ENCODE measurements around the gene CSH1.
"Not testable (repeated sequence)": the region's sequence is repeated elsewhere in the genome, so short reads cannot be mapped to it uniquely, and the experiment has no call there.

Gene CSH1

DNA sequence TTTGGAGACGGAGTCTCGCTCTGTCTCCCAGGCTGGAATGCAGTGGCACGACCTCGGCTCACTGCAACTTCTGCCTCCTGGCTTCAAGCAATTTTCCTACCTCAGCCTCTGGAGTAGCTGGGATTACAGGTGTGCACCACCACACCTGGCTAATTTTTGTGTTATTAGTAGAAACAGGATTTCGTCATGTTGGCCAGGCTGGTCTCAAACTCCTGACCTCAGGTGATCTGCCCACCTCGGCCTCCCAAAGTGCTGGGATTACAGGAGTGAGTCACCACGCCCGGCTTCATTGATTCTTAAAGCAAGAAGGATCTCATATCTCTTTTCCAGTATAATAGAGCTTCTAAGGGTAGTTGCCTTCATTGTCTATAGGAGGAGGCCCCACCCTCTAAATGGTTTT is 8.4 kb upstream of the CSH1 start:
- DNase-seq (ENCODE audit: low read depth, low spot score) = not testable (repeated sequence)

DNA sequence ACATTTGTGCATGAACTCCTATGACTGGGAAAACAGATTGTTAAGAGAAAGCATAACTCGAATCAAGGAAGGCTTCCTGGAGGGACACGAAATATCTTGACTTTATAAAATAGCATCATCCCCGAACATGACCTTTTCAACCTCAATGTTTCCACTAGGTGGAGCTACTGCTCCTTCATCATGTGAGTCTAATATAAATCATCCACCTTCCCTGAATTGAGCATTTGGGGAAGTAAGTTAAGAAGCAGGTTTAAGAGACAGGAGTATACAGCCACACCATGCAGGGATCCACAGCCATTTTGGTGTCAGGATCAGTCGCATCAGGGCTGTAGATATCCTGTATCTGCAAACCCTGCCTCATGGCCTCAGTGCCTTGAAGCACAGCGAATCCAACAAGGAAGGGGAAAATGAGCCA is 7.4 kb upstream of the CSH1 start:
- not testable (repeated sequence) for DNase-seq (ENCODE audit: low read depth, low spot score)

DNA sequence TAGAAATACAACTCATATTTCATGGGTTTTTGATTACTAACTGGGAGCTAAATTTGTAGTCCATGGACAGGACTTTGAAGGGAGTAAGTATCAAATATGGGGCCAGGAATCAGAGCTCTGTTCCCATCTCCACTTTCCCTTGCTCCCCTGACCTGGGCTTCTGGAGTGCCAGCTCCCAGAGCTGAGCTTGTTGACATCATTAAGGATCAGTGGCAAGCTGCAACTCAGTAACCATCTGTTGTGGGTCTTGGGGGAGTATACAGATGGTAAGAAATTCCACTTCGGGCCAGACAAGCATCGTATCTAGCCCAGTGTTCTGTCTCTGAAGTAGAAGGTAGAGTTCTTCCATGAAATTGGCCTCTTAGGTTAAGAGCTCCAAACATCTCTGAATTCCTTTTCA is 5.6 kb upstream of the CSH1 start:
- not testable (repeated sequence) for DNase-seq (ENCODE audit: low read depth, low spot score)

DNA sequence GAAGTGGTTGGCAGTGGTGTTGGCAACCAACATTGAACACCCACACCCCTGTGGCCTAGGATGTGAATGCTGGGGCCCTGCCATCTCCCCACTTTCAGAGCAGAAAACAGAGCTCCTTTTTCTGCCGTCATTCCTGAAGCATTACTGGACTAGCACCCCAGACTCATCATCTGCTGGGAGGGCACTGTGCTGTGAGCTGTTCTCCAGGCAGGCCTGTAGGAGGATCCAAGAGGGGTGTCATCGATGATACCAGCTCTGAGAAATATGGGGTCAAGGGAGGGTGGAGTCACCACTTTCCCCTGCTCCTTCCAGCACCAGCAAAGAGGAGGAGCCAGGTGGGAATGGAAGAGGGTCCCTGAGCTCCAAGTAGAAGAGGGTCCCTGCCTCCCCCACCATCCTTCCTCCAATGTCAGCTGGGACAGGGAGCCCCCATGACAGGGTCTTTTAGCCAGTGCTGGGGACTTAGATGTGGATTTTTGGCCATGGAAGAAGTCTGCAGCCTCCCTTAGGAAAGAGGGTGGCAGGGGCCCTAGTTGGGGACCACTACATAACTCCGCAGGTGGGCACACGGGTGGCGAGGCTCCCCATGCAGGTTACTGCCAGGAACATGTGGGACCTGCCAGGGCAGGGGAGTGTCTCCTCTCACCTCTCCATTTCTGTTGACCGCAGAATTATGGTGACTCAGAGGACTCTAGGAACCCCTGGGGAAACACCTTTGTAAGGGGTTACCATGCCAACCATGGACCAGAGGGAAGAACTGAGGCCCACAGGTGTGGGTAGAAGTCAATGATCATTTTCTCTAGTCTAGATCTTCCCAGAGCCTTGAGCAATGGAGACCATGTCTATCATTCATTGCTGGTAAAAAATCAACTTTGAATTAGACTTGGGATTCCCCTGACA is 2.8 kb upstream of the CSH1 start:
- DNase-seq (ENCODE audit: low read depth, low spot score) = not testable (repeated sequence)

DNA sequence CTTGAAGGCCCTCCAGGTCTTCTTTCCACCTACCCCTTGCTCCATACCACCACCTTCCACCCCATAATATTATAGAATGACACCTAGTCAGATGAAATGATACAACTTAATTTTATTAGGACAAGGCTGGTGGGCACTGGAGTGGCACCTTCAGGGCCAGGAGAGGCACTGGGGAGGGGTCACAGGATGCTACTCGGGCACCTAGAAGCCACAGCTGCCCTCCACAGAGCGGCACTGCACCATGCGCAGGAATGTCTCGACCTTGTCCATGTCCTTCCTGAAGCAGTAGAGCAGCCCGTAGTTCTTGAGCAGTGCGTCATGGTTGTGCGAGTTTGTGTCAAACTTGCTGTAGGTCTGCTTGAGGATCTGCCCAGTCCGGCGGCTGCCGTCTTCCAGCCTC is 1.6 kb downstream of the CSH1 start:
- not testable (repeated sequence) for DNase-seq (ENCODE audit: low read depth, low spot score)

DNA sequence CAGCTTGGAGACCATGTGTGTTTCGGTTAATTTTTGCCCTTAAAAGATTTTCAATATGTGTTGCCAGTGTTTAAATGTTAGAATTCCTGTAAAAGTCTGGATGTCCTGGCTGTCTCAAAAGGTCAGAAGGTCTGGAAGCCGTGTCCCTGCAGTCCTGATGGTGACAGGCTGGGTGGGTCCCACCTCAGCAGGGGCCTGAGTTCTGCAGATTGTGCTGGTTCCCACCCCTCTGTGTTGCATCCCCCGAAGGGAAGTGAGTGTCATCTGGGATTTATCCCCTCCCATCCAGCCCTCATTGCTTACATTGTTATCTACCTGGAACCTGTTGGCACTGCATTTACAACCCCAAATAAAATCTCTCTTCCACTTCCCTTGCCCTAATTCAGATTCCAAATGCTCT is 2.4 kb downstream of the CSH1 start:
- DNase-seq (ENCODE audit: low read depth, low spot score) = not testable (repeated sequence)

DNA sequence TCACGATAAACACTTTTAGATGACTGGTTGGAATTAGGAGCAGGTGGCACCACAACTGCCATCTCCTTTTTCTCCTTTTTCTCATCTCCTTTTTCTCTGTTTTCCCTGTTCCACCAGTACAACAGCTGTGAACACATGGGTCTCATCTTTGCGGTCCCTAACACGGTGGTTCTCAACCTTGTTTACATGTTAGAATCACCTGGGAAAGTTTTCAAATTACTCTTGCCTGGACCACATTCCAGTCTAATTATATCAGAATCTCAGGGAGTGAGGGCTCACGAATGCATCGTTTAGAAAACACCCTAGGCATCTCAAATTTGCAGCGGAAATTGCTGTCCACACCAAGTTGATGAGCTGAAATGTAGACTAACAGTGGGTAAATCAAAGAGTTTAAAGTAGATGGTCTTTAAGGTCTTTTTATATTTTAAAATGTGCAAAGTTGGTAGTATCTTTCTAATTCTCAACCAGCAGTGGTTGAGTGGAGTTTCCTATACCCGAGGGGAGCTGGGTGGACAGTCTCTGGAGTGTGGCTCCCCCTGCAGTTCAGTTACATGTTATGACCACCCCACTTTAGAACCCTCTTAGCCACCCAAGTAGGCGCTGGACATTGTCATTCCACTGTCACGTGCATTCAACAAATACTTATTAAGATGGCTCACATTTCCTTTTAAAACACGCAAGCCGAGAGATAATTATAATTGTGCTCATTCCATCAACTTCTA is 3.9 kb downstream of the CSH1 start:
- not testable (repeated sequence) for DNase-seq (ENCODE audit: low read depth, low spot score)

- DNase-seq (ENCODE audit: low read depth, low spot score) = not testable (repeated sequence)
Observed at GRCh38 chr17:63889026-63889848, 7.1 kb downstream of the CSH1 start.

GRCh38 chr17:63885119-63885518 is 11.3 kb downstream of the CSH1 start:
- not testable (repeated sequence) for DNase-seq (ENCODE audit: low read depth, low spot score)

- not testable (repeated sequence) for DNase-seq (ENCODE audit: low read depth, low spot score)
Observed at GRCh38 chr17:63882626-63883126, 13.7 kb downstream of the CSH1 start.

DNA sequence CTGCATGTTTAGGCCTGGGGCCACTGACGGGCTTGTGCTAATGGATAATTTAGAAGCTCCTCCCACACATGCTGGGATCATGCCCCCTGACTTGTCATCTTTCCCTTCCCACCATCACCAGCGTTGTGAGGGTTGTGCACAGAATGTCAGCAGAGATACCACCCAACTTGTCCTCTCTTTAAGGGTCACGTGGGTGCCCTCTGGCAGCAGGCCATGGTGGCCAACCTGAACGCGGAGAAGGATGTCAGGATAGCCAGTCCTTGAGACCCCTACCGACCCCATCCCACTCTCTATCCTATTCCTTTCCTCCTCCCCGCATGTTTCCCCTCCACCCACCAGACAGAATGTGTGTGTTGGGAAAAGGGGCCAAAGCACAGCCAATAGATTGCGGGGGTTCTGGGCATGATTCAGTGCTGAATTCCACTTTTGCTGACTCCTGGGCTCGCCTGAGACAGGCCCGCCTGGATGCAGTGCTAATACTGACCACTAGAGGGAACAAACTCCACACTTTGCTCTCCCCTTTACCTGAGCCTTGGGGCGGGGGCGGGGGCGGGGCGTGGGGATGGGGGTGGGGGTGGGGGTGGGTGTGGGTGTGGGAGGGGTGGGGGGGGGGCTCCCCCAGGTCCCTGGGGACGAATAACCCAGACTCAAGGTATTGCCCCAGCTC is 14.3 kb downstream of the CSH1 start, which contains the start of gene GH2:
GH2 (minus strand) TSS at position 10 of the 667 bp plus-strand sequence. CDS start 143 bp downstream, outside the sequence.
- DNase-seq (ENCODE audit: low read depth, low spot score) = peak; percentile 39

GRCh38 chr17:63881337-63881736 is 15.0 kb downstream of the CSH1 start:
- not testable (repeated sequence) for DNase-seq (ENCODE audit: low read depth, low spot score)

- DNase-seq (ENCODE audit: low read depth, low spot score) = no peak
Observed at GRCh38 chr17:63880706-63881105, 15.7 kb downstream of the CSH1 start.

- DNase-seq (ENCODE audit: low read depth, low spot score) = not testable (repeated sequence)
Observed at GRCh38 chr17:63878413-63878812, 18.0 kb downstream of the CSH1 start.

DNA sequence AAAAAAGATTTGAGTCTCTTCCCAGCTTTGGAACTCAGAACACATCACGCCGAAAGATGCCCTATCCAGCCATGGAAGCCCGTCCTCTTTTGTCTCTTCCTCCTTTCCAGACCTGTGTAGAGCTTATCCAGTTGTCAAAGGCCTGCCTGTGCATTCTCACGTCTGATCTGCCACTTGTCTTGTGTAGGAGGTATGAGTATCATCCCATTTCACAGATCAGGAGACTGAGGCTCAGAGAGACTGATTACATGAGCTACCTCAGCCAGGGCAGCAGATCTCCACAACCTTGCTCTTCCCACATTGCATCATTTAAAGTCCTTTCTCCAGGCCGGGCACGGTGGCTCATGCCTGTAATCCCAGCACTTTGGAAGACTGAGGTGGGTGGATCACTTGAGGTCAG is 21.7 kb downstream of the CSH1 start:
- not testable (repeated sequence) for DNase-seq (ENCODE audit: low read depth, low spot score)

DNA sequence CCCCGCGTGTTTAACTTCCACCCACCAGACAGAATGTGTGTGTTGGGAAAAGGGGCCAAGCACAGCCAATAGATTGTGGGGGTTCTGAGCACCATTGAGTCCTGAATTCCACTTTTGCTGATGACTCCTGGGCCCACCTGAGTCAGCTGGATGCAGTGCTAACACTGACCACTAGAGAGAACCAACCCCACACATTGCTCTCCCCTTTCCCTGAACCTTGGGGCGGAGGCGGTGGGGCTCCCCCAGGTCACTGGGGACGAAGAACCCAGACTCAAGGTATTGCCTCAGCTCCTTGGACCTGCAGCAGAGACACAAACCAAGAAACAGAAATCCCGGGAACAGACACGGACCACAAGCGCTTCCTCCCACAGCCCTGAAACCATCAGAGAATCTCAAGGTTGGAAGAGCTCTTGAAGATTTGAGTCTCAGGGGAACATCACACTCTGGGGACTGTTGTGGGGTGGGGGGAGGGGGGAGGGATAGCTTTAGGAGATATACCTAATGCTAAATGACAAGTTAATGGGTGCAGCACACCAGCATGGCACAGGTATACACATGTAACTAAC is 22.2 kb downstream of the CSH1 start:
- not testable (repeated sequence) for DNase-seq (ENCODE audit: low read depth, low spot score)

- not testable (repeated sequence) for DNase-seq (ENCODE audit: low read depth, low spot score)
Observed at GRCh38 chr17:63873577-63873976, 22.8 kb downstream of the CSH1 start, which contains the start of gene CSH2. TSS of gene CSH2 (minus strand) at chr17:63873677. CDS start at chr17:63873614, 63 bp downstream.

DNA sequence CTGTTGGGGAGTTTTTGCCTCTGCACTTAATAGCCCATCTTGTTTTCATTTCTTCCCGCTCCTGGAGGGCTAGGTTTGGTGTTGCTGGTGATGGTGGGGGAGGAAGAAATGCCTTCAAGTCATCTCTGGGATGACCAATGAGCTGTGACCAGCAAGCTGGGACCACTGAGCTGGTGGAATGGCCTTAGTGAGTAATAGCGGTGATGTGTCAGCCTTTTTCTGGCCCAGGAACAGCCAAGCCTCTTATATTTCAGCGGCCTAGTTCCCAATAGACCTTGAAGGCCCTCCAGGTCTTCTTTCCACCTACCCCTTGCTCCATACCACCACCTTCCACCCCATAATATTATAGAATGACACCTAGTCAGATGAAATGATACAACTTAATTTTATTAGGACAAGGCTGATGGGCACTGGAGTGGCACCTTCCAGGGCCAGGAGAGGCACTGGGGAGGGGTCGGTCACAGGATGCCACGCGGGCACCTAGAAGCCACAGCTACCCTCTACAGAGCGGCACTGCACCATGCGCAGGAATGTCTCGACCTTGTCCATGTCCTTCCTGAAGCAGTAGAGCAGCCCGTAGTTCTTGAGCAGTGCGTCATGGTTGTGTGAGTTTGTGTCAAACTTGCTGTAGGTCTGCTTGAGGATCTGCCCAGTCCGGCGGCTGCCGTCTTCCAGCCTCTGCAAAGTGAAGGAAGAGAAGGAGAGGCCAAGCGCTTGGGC is 24.6 kb downstream of the CSH1 start:
- not testable (repeated sequence) for DNase-seq (ENCODE audit: low read depth, low spot score)

DNA sequence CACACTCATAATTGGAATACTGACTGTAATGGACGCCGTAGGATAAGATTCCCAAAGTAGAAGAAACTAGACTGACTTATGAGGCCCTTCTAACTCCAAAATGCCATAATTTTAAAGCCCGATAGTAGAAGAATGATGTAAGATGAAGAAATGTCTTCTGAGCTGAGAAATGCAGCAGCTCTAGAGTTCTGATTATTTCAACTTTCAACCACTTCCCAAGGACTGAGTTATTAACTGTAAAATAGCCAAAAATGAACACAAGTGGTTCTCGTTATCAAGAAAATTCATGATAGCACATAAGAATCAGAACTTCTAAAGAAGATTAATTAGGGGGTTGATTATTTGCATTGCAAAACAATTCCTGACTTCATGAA is 26.1 kb downstream of the CSH1 start:
- DNase-seq (ENCODE audit: low read depth, low spot score) = not testable (repeated sequence)
